Kidney (tissue), 14 donors: ENCODE measurements around the gene SPOP. TPM values are rescaled to one million over a fixed set of nuclear protein-coding genes. Genes with fewer than 3 reads are reported as not detected.

ENCODE experiments used
- DNase-seq, 5 donors: peaks; one replicate each; pipeline ENCODE4 v3.0.0-alpha.2; 2013 to 2020
- FAIRE-seq: peaks from 2 replicates; lab custom pipeline; 2012; peaks lifted over from hg19 to GRCh38; lab: Jason Lieb, UNC
- H3K27ac ChIP-seq, 2 donors: one replicate each; pipeline ENCODE4 v1.7.0; 2013; ENCODE audit warnings: low read depth in 2 of 2, low read length in 2 of 2, inconsistent platforms in 1 of 2
- H3K27me3 ChIP-seq: one replicate; pipeline ENCODE4 v1.7.1; 2013; ENCODE audit warnings: low read length, inconsistent platforms; ENCODE audit not compliant: control insufficient read depth, insufficient read depth
- H3K36me3 ChIP-seq, 3 donors: one replicate each; pipeline versions ENCODE4 v1.7.0 to v1.7.1; 2013; ENCODE audit warnings: low read length in 3 of 3, control low read depth in 1 of 3, inconsistent platforms in 1 of 3; ENCODE audit not compliant: insufficient read depth in 3 of 3, control insufficient read depth in 2 of 3
- H3K4me1 ChIP-seq, 3 donors: one replicate each; pipeline versions ENCODE4 v1.7.0 to v1.7.1; 2013; ENCODE audit warnings: low read length in 3 of 3, inconsistent platforms in 1 of 3, low read depth in 1 of 3; ENCODE audit not compliant: control insufficient read depth in 2 of 3, insufficient read depth in 2 of 3
- H3K4me3 ChIP-seq, 3 donors: one replicate each; pipeline versions ENCODE4 v1.7.0 to v1.8.1; 2013; ENCODE audit warnings: low read length in 3 of 3, control low read depth in 1 of 3, inconsistent platforms in 1 of 3
- H3K9ac ChIP-seq, 3 donors: one replicate each; pipeline versions ENCODE4 v1.7.0 to v1.7.1; 2013; ENCODE audit warnings: low read length in 3 of 3, control low read depth in 1 of 3, inconsistent platforms in 1 of 3
- H3K9me3 ChIP-seq, 3 donors: one replicate each; pipeline versions ENCODE4 v1.7.0 to v1.7.1; 2013; ENCODE audit warnings: low read length in 3 of 3, control low read depth in 1 of 3, inconsistent platforms in 1 of 3; ENCODE audit not compliant: control insufficient read depth in 2 of 3, insufficient read depth in 1 of 3
- CTCF ChIP-seq: IDR thresholded peaks from 3 replicates; pipeline ENCODE4 v1.5.1; 2012; ENCODE audit warnings: mild to moderate bottlenecking, moderate library complexity, borderline replicate concordance; ENCODE audit not compliant: insufficient read depth; ENCODE audit errors: extremely low read depth
- intact Hi-C: fragments of 100-400 bp; cut with DNase I; formaldehyde crosslinking; loops from one replicate; pipeline ENCODE4 v1.11.1; 2022
- polyA plus RNA-seq: library from polyadenylated mRNA; stranded (reverse); fragments of 350-450 nt; fragmentation: Illumina TruSeq; extraction: RNeasy Lipid Tissue Mini Kit (QIAGEN cat#74804); gene quantifications from one replicate; pipeline ENCODE4 v1.2.3, GENCODE V29; 2014; ENCODE audit warnings: low read depth, low replicate concordance; ENCODE audit not compliant: insufficient read depth
- total RNA-seq: library from RNA; stranded (reverse); fragmentation: NEBNext Ultra II Directional; extraction: Animal tissue kit (Norgen Biotek cat#: 25700); gene quantifications from one replicate; pipeline ENCODE4 v1.2.1, GENCODE V29; 2021
- donor health status: control.
- donor health status: control.
- donor health status: control.
- donor health status: control.
- donor health status: control.
- donor health status: DM: yes; HTN: yes; CAD: no.
- donor health status: Normal renal cell carcinoma (clear cell type).

SPOP gene
- total and polyA plus RNA-seq, 2 donors from 2014 or later, result 28.2 to 73.8 TPM

GRCh38 chr17:49632201-49632600 lies 45.7 kb downstream of the SPOP start:
- H3K4me3 ChIP-seq, result no peak overlapping the region
- peaks cover 0 to 27% (median 8%) of the 10 kb centered on the region in 3 donors for H3K4me1 ChIP-seq
- DNase-seq (no peak), FAIRE-seq (no peak)
- H3K27ac ChIP-seq, result no peak overlapping the region
- no peaks in the 10 kb centered on the region for H3K27me3 ChIP-seq
- intact Hi-C loops, result no loop called here
- no peak overlapping the region for H3K9ac ChIP-seq
- H3K36me3 ChIP-seq, result no peaks in the 10 kb centered on the region
- H3K9me3 ChIP-seq, result no peaks in the 10 kb centered on the region
- no peak for TF ChIP-seq CTCF

- FAIRE-seq, result no peak
- no peak overlapping the region for H3K9ac ChIP-seq
Measured at GRCh38 chr17:49631496-49631895, 46.4 kb downstream of the SPOP start.

GRCh38 chr17:49630113-49630900 lies 47.6 kb downstream of the SPOP start:
- DNase-seq, result no peak
- no peak for TF ChIP-seq CTCF
- Histone ChIP-seq H3K27ac (no peak overlapping the region), H3K4me1 (peaks cover 0 to 27% (median 8%) of the 10 kb centered on the region in 3 donors), H3K9me3 (no peaks in the 10 kb centered on the region), H3K27me3 (no peaks in the 10 kb centered on the region), H3K4me3 (no peak overlapping the region), H3K36me3 (no peaks in the 10 kb centered on the region), H3K9ac (no peak overlapping the region)
- intact Hi-C loops, result no loop called here
- no peak for FAIRE-seq

More at GRCh38 chr17:49631496-49631895, 46.4 kb downstream of the SPOP start:
- H3K4me3 ChIP-seq, result no peak overlapping the region
- no peaks in the 10 kb centered on the region for H3K9me3 ChIP-seq
- no peak overlapping the region for H3K27ac ChIP-seq
- no peaks in the 10 kb centered on the region for H3K36me3 ChIP-seq
- TF ChIP-seq CTCF, result no peak
- DNase-seq, result no peak
- peaks cover 0 to 27% (median 8%) of the 10 kb centered on the region in 3 donors for H3K4me1 ChIP-seq
- intact Hi-C loops, result no loop called here
- no peaks in the 10 kb centered on the region for H3K27me3 ChIP-seq
